Activated T-cell treated with anti-CD3 and anti-CD28 coated beads, Interleukin-2, amount 50 U/mL, for 24 hours (primary cell): ENCODE measurements around the gene MBNL1.

Experiments used
- DNase-seq: peaks from one replicate; pipeline ENCODE4 v3.0.0-alpha.2; 2020
- H3K27ac Mint-ChIP-seq: 2 replicates; pipeline ENCODE4 v1.8.0; 2020; ENCODE audit warnings: mild to moderate bottlenecking, mixed read lengths
- H3K27me3 Mint-ChIP-seq: 2 replicates; pipeline ENCODE4 v1.8.0; 2020; ENCODE audit warnings: mixed read lengths
- H3K36me3 Mint-ChIP-seq: 2 replicates; pipeline ENCODE4 v1.8.0; 2020; ENCODE audit warnings: low read depth, mixed read lengths
- H3K4me1 Mint-ChIP-seq: 2 replicates; pipeline ENCODE4 v1.8.0; 2020; ENCODE audit warnings: low read depth, mixed read lengths
- H3K4me3 Mint-ChIP-seq: 2 replicates; pipeline ENCODE4 v1.8.0; 2020; ENCODE audit warnings: mild to moderate bottlenecking, moderate library complexity, mixed read lengths
- H3K9me3 Mint-ChIP-seq: 2 replicates; pipeline ENCODE4 v1.8.0; 2020; ENCODE audit warnings: mixed read lengths

Gene MBNL1

GRCh38 chr3:152470893-152471292 lies 202.2 kb downstream of the MBNL1 start:
- H3K4me1 Mint-ChIP-seq: peaks cover 19% of the 10 kb centered on the region
- peak overlapping the region; percentile 61 for H3K27ac Mint-ChIP-seq
- DNase-seq: no peak
- H3K27me3 Mint-ChIP-seq: no peaks in the 10 kb centered on the region
- H3K4me3 Mint-ChIP-seq: no peak overlapping the region
- H3K36me3 Mint-ChIP-seq: peaks cover 15% of the 10 kb centered on the region
- no peaks in the 10 kb centered on the region for H3K9me3 Mint-ChIP-seq

- Mint-ChIP-seq H3K27me3 (no peaks in the 10 kb centered on the region), H3K27ac (peak overlapping the region; percentile 61), H3K4me1 (peaks cover 13% of the 10 kb centered on the region), H3K36me3 (peaks cover 4% of the 10 kb centered on the region), H3K9me3 (no peaks in the 10 kb centered on the region), H3K4me3 (peak overlapping the region; percentile 59)
- peak; percentile 68 for DNase-seq
These were observed 203.3 kb downstream of the MBNL1 start for GRCh38 chr3:152471814-152472671.

GRCh38 chr3:152472672-152472954 lies 203.9 kb downstream of the MBNL1 start:
- Mint-ChIP-seq H3K4me3 (no peak overlapping the region), H3K27me3 (no peaks in the 10 kb centered on the region), H3K27ac (peak overlapping the region; percentile 61), H3K4me1 (peaks cover 11% of the 10 kb centered on the region), H3K36me3 (peaks cover 1% of the 10 kb centered on the region), H3K9me3 (no peaks in the 10 kb centered on the region)
- DNase-seq: no peak

GRCh38 chr3:152474585-152474984 lies 205.9 kb downstream of the MBNL1 start:
- DNase-seq: no peak
- Mint-ChIP-seq H3K4me3 (no peak overlapping the region), H3K27ac (no peak overlapping the region), H3K4me1 (peaks cover 11% of the 10 kb centered on the region), H3K27me3 (no peaks in the 10 kb centered on the region), H3K36me3 (no peaks in the 10 kb centered on the region), H3K9me3 (no peaks in the 10 kb centered on the region)

GRCh38 chr3:152477422-152477821 lies 208.7 kb downstream of the MBNL1 start:
- H3K4me1 Mint-ChIP-seq: peaks cover 4% of the 10 kb centered on the region
- H3K9me3 Mint-ChIP-seq: peaks cover 7% of the 10 kb centered on the region
- no peak for DNase-seq
- H3K4me3 Mint-ChIP-seq: no peak overlapping the region
- H3K27ac Mint-ChIP-seq: no peak overlapping the region
- H3K36me3 Mint-ChIP-seq: peaks cover 5% of the 10 kb centered on the region
- no peaks in the 10 kb centered on the region for H3K27me3 Mint-ChIP-seq

GRCh38 chr3:152480282-152480953 lies 211.7 kb downstream of the MBNL1 start:
- peaks cover 18% of the 10 kb centered on the region for H3K9me3 Mint-ChIP-seq
- H3K36me3 Mint-ChIP-seq: peaks cover 13% of the 10 kb centered on the region
- no peaks in the 10 kb centered on the region for H3K27me3 Mint-ChIP-seq
- no peaks in the 10 kb centered on the region for H3K4me1 Mint-ChIP-seq
- H3K27ac Mint-ChIP-seq: no peak overlapping the region
- DNase-seq: no peak
- no peak overlapping the region for H3K4me3 Mint-ChIP-seq

GRCh38 chr3:152486364-152486763 lies 217.6 kb downstream of the MBNL1 start:
- Mint-ChIP-seq H3K4me3 (no peak overlapping the region), H3K9me3 (peaks cover 18% of the 10 kb centered on the region), H3K4me1 (no peaks in the 10 kb centered on the region), H3K27me3 (no peaks in the 10 kb centered on the region), H3K36me3 (peaks cover 13% of the 10 kb centered on the region), H3K27ac (no peak overlapping the region)
- no peak for DNase-seq

GRCh38 chr3:152488449-152488848 lies 219.7 kb downstream of the MBNL1 start:
- DNase-seq: no peak
- H3K27ac Mint-ChIP-seq: no peak overlapping the region
- peaks cover 3% of the 10 kb centered on the region for H3K9me3 Mint-ChIP-seq
- no peaks in the 10 kb centered on the region for H3K27me3 Mint-ChIP-seq
- H3K4me1 Mint-ChIP-seq: no peaks in the 10 kb centered on the region
- peaks cover 3% of the 10 kb centered on the region for H3K36me3 Mint-ChIP-seq
- H3K4me3 Mint-ChIP-seq: no peak overlapping the region

- Mint-ChIP-seq H3K4me3 (no peak overlapping the region), H3K27ac (no peak overlapping the region), H3K4me1 (peaks cover 2% of the 10 kb centered on the region), H3K27me3 (no peaks in the 10 kb centered on the region), H3K9me3 (no peaks in the 10 kb centered on the region), H3K36me3 (no peaks in the 10 kb centered on the region)
- no peak for DNase-seq
These were observed 223.2 kb downstream of the MBNL1 start for GRCh38 chr3:152491922-152492321.

- peaks cover 13% of the 10 kb centered on the region for H3K4me1 Mint-ChIP-seq
- no peaks in the 10 kb centered on the region for H3K36me3 Mint-ChIP-seq
- peaks cover 2% of the 10 kb centered on the region for H3K9me3 Mint-ChIP-seq
- no peak for DNase-seq
- H3K4me3 Mint-ChIP-seq: no peak overlapping the region
- H3K27ac Mint-ChIP-seq: no peak overlapping the region
- H3K27me3 Mint-ChIP-seq: no peaks in the 10 kb centered on the region
These were observed 227.6 kb downstream of the MBNL1 start for GRCh38 chr3:152496286-152496685.

GRCh38 chr3:152496716-152497115 lies 228.0 kb downstream of the MBNL1 start:
- Mint-ChIP-seq H3K9me3 (peaks cover 2% of the 10 kb centered on the region), H3K36me3 (no peaks in the 10 kb centered on the region), H3K27me3 (no peaks in the 10 kb centered on the region), H3K4me3 (no peak overlapping the region), H3K4me1 (peaks cover 13% of the 10 kb centered on the region), H3K27ac (no peak overlapping the region)
- DNase-seq: no peak

- peaks cover 13% of the 10 kb centered on the region for H3K4me1 Mint-ChIP-seq
- no peaks in the 10 kb centered on the region for H3K36me3 Mint-ChIP-seq
- DNase-seq: no peak
- H3K9me3 Mint-ChIP-seq: peaks cover 2% of the 10 kb centered on the region
- no peak overlapping the region for H3K27ac Mint-ChIP-seq
- H3K27me3 Mint-ChIP-seq: no peaks in the 10 kb centered on the region
- no peak overlapping the region for H3K4me3 Mint-ChIP-seq
These were observed 228.7 kb downstream of the MBNL1 start for GRCh38 chr3:152497457-152497856.

- Mint-ChIP-seq H3K27ac (no peak overlapping the region), H3K4me3 (no peak overlapping the region), H3K9me3 (peaks cover 3% of the 10 kb centered on the region), H3K27me3 (no peaks in the 10 kb centered on the region), H3K4me1 (peaks cover 13% of the 10 kb centered on the region), H3K36me3 (no peaks in the 10 kb centered on the region)
- DNase-seq: no peak
These were observed 229.2 kb downstream of the MBNL1 start for GRCh38 chr3:152497890-152498289.

GRCh38 chr3:152499791-152500385 lies 231.2 kb downstream of the MBNL1 start:
- Mint-ChIP-seq H3K27me3 (no peaks in the 10 kb centered on the region), H3K4me3 (no peak overlapping the region), H3K9me3 (peaks cover 4% of the 10 kb centered on the region), H3K36me3 (no peaks in the 10 kb centered on the region), H3K27ac (no peak overlapping the region), H3K4me1 (peaks cover 13% of the 10 kb centered on the region)
- no peak for DNase-seq

- Mint-ChIP-seq H3K27me3 (no peaks in the 10 kb centered on the region), H3K27ac (peak overlapping the region; percentile 22), H3K4me1 (peaks cover 8% of the 10 kb centered on the region), H3K36me3 (no peaks in the 10 kb centered on the region), H3K4me3 (no peak overlapping the region), H3K9me3 (peaks cover 4% of the 10 kb centered on the region)
- no peak for DNase-seq
These were observed 237.2 kb downstream of the MBNL1 start for GRCh38 chr3:152505926-152506325.
